Measurements from ENCODE around the gene CNTN4. TPM values are rescaled to one million over a fixed set of nuclear protein-coding genes. Genes with fewer than 3 reads are reported as not detected.

Gene CNTN4
- total RNA-seq, 1 donor = under 0.01 TPM

GRCh38 chr3:2603692-2604289 is 505.1 kb downstream of the CNTN4 start:
- Histone ChIP-seq H3K36me3 (ENCODE audit: insufficient read depth, low read length) (no peaks in the 10 kb centered on the region), H2AFZ (ENCODE audit: low read length) (no peak overlapping the region), H3K9me3 (ENCODE audit: low read depth, low read length) (no peaks in the 10 kb centered on the region), H3K4me3 (ENCODE audit: insufficient read depth, low read length) (no peak overlapping the region), H4K20me1 (ENCODE audit: insufficient read depth, low read length) (no peaks in the 10 kb centered on the region), H3K4me1 (ENCODE audit: insufficient read depth, low read length) (no peaks in the 10 kb centered on the region), H3K27ac (ENCODE audit: low read depth, low read length) (no peak overlapping the region), H3K79me2 (ENCODE audit: insufficient read depth, low read length) (no peaks in the 10 kb centered on the region), H3K27me3 (ENCODE audit: insufficient read depth, low read length) (no peaks in the 10 kb centered on the region), H3K4me2 (ENCODE audit: insufficient read depth, low read length) (no peak overlapping the region)
- no peak for DNase-seq (ENCODE audit: insufficient read length, low spot score, missing footprints)
- TF ChIP-seq CTCF (IDR thresholded peaks at IDR 0.05; ENCODE audit: extremely low read depth, low read depth, low read length) = no peak

- H3K36me3 ChIP-seq (ENCODE audit: insufficient read depth, low read length) = no peaks in the 10 kb centered on the region
- no peak overlapping the region for H3K4me3 ChIP-seq (ENCODE audit: insufficient read depth, low read length)
- H3K4me1 ChIP-seq (ENCODE audit: insufficient read depth, low read length) = no peaks in the 10 kb centered on the region
- no peaks in the 10 kb centered on the region for H3K27me3 ChIP-seq (ENCODE audit: insufficient read depth, low read length)
- no peaks in the 10 kb centered on the region for H3K79me2 ChIP-seq (ENCODE audit: insufficient read depth, low read length)
- peaks cover 2% of the 10 kb centered on the region for H3K9me3 ChIP-seq (ENCODE audit: low read depth, low read length)
- no peak for DNase-seq (ENCODE audit: insufficient read length, low spot score, missing footprints)
- no peak for TF ChIP-seq CTCF (IDR thresholded peaks at IDR 0.05; ENCODE audit: extremely low read depth, low read depth, low read length)
- no peak overlapping the region for H3K27ac ChIP-seq (ENCODE audit: low read depth, low read length)
- no peaks in the 10 kb centered on the region for H4K20me1 ChIP-seq (ENCODE audit: insufficient read depth, low read length)
- no peak overlapping the region for H2AFZ ChIP-seq (ENCODE audit: low read length)
- no peak overlapping the region for H3K4me2 ChIP-seq (ENCODE audit: insufficient read depth, low read length)
These were observed 515.9 kb downstream of the CNTN4 start for GRCh38 chr3:2614578-2614977.

- Histone ChIP-seq H3K4me1 (ENCODE audit: insufficient read depth, low read length) (no peaks in the 10 kb centered on the region), H3K4me3 (ENCODE audit: insufficient read depth, low read length) (no peak overlapping the region), H3K27me3 (ENCODE audit: insufficient read depth, low read length) (no peaks in the 10 kb centered on the region), H4K20me1 (ENCODE audit: insufficient read depth, low read length) (no peaks in the 10 kb centered on the region), H3K36me3 (ENCODE audit: insufficient read depth, low read length) (no peaks in the 10 kb centered on the region), H3K27ac (ENCODE audit: low read depth, low read length) (no peak overlapping the region), H3K9me3 (ENCODE audit: low read depth, low read length) (peaks cover 2% of the 10 kb centered on the region), H3K4me2 (ENCODE audit: insufficient read depth, low read length) (no peak overlapping the region), H2AFZ (ENCODE audit: low read length) (no peak overlapping the region), H3K79me2 (ENCODE audit: insufficient read depth, low read length) (no peaks in the 10 kb centered on the region)
- no peak for DNase-seq (ENCODE audit: insufficient read length, low spot score, missing footprints)
- no peak for TF ChIP-seq CTCF (IDR thresholded peaks at IDR 0.05; ENCODE audit: extremely low read depth, low read depth, low read length)
These were observed 516.4 kb downstream of the CNTN4 start for GRCh38 chr3:2615080-2615479.

- Histone ChIP-seq H3K36me3 (ENCODE audit: insufficient read depth, low read length) (no peaks in the 10 kb centered on the region), H4K20me1 (ENCODE audit: insufficient read depth, low read length) (no peaks in the 10 kb centered on the region), H3K79me2 (ENCODE audit: insufficient read depth, low read length) (no peaks in the 10 kb centered on the region), H3K9me3 (ENCODE audit: low read depth, low read length) (peaks cover 3% of the 10 kb centered on the region), H2AFZ (ENCODE audit: low read length) (no peak overlapping the region), H3K27ac (ENCODE audit: low read depth, low read length) (no peak overlapping the region), H3K4me3 (ENCODE audit: insufficient read depth, low read length) (no peak overlapping the region), H3K4me1 (ENCODE audit: insufficient read depth, low read length) (no peaks in the 10 kb centered on the region), H3K27me3 (ENCODE audit: insufficient read depth, low read length) (no peaks in the 10 kb centered on the region), H3K4me2 (ENCODE audit: insufficient read depth, low read length) (no peak overlapping the region)
- no peak for TF ChIP-seq CTCF (IDR thresholded peaks at IDR 0.05; ENCODE audit: extremely low read depth, low read depth, low read length)
- no peak for DNase-seq (ENCODE audit: insufficient read length, low spot score, missing footprints)
These were observed 524.8 kb downstream of the CNTN4 start for GRCh38 chr3:2623436-2623835.

Measured in osteoblast (primary cell).